ENCODE data around the gene NDUFB5.
A peak's percentile ranks its signal among the peaks of the same experiment; 100 is the strongest.

DNA sequence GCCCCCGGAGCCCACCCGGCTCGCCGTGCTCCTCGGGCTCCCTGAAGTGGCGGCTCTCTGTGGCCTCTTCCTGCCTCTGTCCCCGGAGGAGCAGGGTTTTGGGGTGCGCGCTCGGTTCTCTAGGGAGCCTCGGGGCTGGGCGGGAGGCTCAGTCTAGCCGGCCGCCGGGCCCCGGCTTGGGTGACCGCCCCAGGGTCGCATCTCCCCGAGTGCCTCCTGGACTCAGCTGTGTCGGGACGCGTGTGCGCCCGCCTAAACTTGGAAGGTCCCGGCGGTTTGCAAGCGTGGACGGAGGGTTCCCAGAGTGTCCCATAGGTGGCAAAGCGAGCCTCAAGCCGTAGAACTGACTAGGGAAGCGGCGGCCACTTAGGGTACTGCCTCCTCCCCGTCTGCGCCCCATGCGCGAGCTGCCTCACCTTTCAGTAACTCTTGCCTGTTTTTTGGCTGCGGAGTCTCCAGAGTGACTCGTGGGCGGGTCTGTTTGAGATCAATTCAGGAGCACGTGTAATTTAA lies 41.3 kb upstream of the NDUFB5 start:
- TF ChIP-seq, protein P1, sequence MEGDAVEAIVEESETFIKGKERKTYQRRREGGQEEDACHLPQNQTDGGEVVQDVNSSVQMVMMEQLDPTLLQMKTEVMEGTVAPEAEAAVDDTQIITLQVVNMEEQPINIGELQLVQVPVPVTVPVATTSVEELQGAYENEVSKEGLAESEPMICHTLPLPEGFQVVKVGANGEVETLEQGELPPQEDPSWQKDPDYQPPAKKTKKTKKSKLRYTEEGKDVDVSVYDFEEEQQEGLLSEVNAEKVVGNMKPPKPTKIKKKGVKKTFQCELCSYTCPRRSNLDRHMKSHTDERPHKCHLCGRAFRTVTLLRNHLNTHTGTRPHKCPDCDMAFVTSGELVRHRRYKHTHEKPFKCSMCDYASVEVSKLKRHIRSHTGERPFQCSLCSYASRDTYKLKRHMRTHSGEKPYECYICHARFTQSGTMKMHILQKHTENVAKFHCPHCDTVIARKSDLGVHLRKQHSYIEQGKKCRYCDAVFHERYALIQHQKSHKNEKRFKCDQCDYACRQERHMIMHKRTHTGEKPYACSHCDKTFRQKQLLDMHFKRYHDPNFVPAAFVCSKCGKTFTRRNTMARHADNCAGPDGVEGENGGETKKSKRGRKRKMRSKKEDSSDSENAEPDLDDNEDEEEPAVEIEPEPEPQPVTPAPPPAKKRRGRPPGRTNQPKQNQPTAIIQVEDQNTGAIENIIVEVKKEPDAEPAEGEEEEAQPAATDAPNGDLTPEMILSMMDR (IDR thresholded peaks at IDR 0.05): peak in 2 of 3 donors; percentile 52 to 61
- TF ChIP-seq EP300 (IDR thresholded peaks at IDR 0.05) (no peak), POLR2A (IDR thresholded peaks at IDR 0.05) (no peak)

All from ovary (tissue), 3 donors.